Measurements from ENCODE around the gene PXDN.
"Not testable (repeated sequence)": the region's sequence is repeated elsewhere in the genome, so short reads cannot be mapped to it uniquely, and the experiment has no call there.

Gene PXDN

GRCh38 chr2:1775511-1776035 is 31.3 kb upstream of the PXDN start:
- DNase-seq = no peak

DNA sequence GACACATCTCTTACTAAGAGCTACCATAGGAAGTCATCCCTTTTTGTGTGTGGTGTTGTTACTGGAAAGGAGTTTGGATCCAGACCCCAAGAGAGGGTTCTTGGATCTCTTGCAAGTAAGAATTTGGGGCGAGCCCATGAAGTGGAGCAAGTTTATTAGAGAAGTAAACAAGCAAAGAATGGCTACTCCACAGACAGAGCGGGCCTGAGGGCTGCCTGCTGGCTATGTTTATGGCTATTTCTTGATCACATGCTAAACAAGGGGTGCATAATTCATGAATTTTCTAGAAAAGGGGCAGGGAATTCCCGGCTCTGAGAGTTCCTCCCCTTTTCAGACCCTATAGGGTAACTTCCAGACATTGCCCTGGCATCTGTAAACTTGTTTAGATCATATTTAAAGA is 30.6 kb upstream of the PXDN start:
- no peak for DNase-seq

- DNase-seq = peak; percentile 96
Observed at GRCh38 chr2:1773883-1774282, 29.6 kb upstream of the PXDN start.

- no peak for DNase-seq
Observed at GRCh38 chr2:1772471-1773267, 28.4 kb upstream of the PXDN start.

- no peak for DNase-seq
Observed at GRCh38 chr2:1771626-1772280, 27.4 kb upstream of the PXDN start.

DNA sequence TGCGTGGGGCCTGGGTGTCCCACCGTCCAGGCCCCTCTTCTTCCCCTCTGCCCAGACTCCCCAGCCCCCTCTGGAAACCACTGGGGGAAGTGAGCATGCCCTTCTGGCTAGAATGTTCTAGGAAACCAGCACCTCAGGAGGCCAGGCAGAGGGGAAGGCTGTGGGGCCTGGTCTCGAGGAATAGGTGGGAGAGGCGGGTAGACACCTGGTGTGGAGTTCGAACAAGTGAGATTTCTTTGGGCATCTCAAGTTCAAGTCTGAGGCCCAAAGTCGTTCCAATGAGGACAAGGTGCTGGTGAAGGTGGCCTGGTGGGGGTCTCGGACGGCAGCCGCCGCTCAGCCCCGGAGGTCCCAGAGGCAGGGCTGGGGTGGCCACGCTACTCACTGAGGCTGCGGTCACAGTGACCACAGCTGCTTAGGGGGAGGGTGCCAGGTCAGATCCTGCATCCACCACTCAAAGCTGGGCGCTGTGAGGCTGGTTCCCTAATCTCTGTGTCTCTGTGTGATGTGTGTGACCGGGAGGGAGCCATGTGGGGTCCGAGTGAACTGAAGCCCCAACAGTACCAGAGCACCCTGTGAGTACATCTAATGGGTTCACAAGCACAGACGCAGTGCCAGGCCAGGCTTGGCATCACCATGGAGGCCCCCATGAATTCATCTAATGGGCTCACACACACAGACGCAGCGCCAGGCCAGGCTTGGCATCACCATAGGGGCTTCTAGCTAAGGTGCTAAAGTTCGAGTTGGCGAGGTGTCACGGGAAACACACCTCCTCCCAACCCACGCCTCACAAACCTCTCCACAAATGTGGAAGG is 26.5 kb upstream of the PXDN start:
- DNase-seq = no peak

- peak; percentile 86 for DNase-seq
Observed at GRCh38 chr2:1769703-1770422, 25.5 kb upstream of the PXDN start.

GRCh38 chr2:1767939-1768691 is 23.8 kb upstream of the PXDN start:
- no peak for DNase-seq

- no peak for DNase-seq
Observed at GRCh38 chr2:1766851-1767811, 22.8 kb upstream of the PXDN start.

DNA sequence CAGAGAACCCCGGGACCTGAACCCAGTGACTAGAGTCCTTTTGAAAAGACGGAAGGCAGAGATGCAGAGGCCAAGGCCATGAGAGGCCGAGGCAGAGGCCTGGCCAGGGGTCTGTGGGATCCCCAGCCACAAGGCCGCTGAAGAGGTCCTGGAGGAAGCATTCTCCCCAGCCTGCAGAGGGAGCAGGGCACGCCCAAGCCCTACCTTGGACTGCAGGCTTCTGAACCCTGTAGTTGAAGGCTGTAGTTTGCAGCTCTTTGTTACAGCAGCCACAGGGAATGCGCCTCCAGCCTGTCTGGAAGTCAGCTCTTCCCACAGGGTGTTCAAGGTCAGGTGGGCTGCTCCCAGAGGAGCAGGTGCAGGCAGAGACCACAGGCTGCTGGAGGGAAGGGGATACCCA is 22.1 kb upstream of the PXDN start:
- DNase-seq = no peak

DNA sequence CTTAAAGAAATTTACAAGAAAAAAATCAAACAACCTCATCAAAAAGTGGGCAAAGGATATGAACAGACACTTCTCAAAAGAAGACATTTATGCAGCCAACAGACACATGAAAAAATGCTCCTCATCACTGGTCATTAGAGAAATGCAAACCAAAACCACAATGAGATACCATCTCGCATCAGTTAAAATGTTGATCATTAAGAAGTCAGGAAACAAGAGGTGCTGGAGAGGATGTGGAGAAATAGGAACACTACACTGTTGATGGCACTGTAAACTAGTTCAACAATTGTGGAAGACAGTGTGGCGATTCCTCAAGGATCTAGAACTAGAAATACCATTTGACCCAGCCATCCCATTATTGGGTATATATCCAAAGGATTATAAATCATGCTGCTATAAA is 20.9 kb upstream of the PXDN start:
- DNase-seq = not testable (repeated sequence)

GRCh38 chr2:1759611-1759930 is 15.3 kb upstream of the PXDN start:
- no peak for DNase-seq

DNA sequence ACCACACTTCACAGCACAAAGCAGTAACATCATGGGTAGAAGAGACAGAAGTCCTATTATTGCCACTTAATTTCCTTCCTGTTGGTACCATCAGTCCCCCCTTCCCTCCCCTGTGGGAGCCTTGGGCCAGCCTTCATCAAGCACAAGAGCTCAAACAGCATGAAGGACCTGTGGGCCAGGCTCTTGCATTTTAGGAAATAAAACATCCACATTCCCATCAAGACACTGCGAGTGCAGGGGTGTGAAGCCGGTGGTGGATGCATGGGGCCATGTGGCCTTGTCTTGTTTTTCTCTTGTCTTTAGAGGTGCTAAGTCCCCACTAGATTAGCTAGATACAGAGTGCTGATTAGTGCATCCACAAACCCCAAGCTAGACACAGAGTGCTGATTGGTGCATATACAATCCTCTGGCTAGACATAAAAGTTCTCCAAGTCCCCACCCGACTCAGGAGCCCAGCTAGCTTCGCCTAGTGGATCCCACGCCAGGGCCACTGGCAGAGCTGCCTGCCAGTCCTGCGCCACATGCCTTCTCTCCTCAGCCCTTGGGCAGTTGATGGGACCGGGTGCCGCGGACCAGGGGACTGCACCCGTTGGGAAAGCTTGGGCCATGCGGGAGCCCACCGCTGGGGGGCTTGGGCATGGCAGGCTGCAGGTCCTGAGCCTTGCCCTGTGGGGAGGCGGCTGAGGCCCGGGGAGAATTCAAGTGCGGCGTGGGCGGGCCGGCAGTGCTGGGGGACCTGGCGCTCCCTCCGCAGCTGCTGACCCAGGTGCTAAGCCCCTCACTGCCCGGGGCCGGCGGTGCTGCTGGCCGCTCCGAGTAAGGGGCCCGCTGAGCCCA is 14.7 kb upstream of the PXDN start:
- no peak for DNase-seq

GRCh38 chr2:1758171-1758570 is 13.9 kb upstream of the PXDN start:
- no peak for DNase-seq

DNA sequence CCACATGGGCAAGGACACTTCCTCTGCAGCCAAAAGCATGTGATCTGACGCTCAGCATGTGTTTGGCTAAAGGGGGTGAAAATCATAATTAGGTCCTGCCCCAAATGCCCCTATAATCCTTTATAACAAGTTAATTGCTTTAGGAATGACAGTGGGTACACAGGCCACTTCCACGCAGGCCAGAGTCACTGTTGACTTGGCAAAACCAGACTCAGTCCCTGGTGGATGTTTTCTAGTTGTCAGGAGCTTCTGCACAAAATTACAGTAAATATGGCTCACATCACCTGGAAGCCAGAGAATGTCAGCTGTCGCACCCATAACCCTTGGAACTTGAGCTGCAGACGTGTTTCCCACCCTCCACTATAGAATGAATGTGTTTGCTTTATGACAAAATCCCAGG is 13.3 kb upstream of the PXDN start:
- no peak for DNase-seq

DNA sequence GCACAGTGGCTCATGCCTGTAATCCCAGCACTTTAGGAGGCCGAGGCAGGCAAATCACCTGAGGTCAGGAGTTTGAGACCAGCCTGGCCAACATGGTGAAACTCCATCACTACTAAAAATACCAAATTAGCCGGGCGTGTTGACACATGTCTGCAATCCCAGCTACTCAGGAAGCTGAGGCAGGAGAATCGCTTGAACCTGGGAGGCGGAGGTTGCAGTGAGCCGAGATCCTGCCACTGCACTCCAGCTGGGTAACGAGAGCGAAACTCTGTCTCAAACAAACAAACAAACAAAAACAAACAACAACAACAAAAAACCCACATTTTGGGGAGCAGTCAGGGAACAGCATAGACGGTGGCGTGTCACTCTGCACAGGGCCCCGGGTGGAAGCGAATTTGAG is 12.8 kb upstream of the PXDN start:
- not testable (repeated sequence) for DNase-seq

GRCh38 chr2:1756456-1756855 is 12.1 kb upstream of the PXDN start:
- DNase-seq = no peak

DNA sequence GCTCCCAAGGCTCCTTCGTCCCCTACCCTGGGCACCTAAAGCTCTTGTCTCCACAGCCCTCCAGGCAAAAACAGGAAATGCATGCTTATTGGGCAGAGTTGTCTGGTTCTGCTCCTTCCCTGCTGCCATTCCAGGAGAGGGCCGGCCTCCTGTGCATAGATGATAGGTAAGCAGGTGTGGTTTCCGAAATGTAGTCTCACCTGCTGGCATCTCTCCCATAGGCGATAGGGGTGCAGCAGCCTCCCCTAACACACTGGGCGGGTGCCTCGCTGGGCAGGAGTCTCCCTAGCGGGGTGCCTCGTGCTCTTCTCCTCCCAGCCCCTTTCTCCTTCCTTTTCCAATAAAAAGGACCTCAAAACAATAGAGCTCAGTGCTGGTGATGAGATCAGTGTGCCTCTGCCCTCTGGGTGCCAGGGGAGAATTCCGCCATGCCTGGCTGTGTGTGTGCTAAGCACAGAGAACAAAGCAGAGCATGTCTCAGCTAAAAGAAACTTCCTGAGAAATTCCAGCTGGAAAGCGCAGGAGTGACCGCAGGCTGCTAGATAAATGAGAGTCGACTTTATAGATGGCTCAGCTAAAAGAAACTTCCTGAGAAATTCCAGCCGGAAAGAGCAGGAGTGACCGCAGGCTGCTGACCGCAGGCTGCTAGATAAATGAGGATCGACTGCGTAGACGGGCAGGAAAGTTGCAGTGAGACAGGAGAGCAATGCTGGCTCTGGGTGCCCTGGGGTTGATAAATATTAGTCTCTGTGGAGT is 11.3 kb upstream of the PXDN start:
- DNase-seq = no peak

- no peak for DNase-seq
Observed at GRCh38 chr2:1754461-1755170, 10.3 kb upstream of the PXDN start.

Data from NCI-H345 (cell line).